ENCODE data around the gene SPTBN2.
"Not testable (repeated sequence)": the region's sequence is repeated elsewhere in the genome, so short reads cannot be mapped to it uniquely, and the experiment has no call there.

- TF ChIP-seq, protein P1, sequence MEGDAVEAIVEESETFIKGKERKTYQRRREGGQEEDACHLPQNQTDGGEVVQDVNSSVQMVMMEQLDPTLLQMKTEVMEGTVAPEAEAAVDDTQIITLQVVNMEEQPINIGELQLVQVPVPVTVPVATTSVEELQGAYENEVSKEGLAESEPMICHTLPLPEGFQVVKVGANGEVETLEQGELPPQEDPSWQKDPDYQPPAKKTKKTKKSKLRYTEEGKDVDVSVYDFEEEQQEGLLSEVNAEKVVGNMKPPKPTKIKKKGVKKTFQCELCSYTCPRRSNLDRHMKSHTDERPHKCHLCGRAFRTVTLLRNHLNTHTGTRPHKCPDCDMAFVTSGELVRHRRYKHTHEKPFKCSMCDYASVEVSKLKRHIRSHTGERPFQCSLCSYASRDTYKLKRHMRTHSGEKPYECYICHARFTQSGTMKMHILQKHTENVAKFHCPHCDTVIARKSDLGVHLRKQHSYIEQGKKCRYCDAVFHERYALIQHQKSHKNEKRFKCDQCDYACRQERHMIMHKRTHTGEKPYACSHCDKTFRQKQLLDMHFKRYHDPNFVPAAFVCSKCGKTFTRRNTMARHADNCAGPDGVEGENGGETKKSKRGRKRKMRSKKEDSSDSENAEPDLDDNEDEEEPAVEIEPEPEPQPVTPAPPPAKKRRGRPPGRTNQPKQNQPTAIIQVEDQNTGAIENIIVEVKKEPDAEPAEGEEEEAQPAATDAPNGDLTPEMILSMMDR (IDR thresholded peaks at IDR 0.05), result not testable (repeated sequence)
- not testable (repeated sequence) for TF ChIP-seq POLR2A (IDR thresholded peaks at IDR 0.05)
Measured at GRCh38 chr11:66639814-66640340, 89.1 kb downstream of the SPTBN2 start.

Data from tibial nerve (tissue), 3 donors.